ENCODE measurements around the gene OAT. TPM values are rescaled to one million over a fixed set of nuclear protein-coding genes. Genes with fewer than 3 reads are reported as not detected.

OAT gene
- total RNA-seq, 1 experiment from 2014 or later, result 79.8 TPM

DNA sequence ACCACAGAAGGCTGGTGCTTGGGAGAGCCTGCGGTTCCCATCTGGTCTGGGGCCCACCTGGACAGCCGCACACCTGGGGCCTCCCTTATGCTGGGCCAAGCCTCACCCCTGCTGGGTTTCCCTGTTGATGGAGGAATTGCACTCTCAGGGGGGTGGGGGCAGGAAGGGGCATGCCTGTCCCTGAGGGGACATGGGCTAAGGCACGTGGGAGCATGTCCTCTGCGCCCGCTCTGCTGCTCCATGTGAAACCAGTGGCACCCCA, 43.4 kb downstream of the OAT start:
- no peak for TF ChIP-seq EZH2phosphoT487 (IDR thresholded peaks at IDR 0.05; ENCODE audit: borderline replicate concordance, low read length)
- TF ChIP-seq, protein P1, sequence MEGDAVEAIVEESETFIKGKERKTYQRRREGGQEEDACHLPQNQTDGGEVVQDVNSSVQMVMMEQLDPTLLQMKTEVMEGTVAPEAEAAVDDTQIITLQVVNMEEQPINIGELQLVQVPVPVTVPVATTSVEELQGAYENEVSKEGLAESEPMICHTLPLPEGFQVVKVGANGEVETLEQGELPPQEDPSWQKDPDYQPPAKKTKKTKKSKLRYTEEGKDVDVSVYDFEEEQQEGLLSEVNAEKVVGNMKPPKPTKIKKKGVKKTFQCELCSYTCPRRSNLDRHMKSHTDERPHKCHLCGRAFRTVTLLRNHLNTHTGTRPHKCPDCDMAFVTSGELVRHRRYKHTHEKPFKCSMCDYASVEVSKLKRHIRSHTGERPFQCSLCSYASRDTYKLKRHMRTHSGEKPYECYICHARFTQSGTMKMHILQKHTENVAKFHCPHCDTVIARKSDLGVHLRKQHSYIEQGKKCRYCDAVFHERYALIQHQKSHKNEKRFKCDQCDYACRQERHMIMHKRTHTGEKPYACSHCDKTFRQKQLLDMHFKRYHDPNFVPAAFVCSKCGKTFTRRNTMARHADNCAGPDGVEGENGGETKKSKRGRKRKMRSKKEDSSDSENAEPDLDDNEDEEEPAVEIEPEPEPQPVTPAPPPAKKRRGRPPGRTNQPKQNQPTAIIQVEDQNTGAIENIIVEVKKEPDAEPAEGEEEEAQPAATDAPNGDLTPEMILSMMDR (conservative IDR thresholded peaks at IDR 0.05; ENCODE audit: low read depth, low read length), result no peak
- no peak for TF ChIP-seq EZH2 (IDR thresholded peaks at IDR 0.05; ENCODE audit: low read length, unreplicated experiment)
- ChIA-PET POLR2A (ENCODE audit: unreplicated experiment) (no interaction called here), CTCF (no interaction called here)

DNA sequence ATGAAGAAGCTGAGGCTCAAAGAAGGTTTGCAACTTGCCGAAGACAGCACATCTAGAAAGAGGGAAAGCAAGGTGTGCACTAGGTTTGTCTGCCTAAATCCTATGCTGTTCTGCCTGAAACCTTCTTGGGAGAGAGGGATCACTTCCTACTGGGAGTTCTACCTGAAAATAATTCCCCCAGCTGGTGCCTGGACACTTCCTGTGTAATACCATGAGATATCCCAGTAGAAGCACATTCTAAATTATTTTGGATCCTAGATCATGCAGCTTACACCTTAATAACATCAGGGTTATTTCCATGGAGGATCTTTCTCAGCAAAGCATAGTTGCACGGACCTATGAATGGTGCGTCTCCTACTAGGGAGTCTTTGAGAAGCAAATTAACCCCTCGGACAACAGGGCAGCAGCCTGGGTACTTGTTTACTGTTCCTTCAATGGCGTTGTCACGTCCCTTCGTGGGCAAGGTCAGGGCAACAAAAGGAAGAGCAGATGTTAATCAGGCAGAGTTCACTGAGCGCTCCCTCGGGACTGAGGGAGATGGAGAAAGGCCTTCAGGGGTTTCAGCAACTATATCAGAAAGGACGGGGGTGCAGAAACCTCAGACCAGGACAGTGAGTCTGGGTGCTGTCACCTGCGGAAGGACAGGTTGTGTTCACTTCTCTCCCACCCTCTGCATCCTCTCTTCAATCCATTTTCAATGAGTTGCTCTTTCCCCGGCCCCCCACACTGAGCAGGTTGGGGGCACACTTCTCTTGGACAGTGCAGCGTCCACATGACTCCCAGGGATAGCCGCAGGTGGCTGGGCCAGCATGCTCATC, 44.0 kb downstream of the OAT start:
- Histone ChIP-seq H3K27ac (ENCODE audit: low read length) (no peak overlapping the region), H3K9me2 (replicated peaks; ENCODE audit: low read length) (no peaks in the 10 kb centered on the region), H3K4me2 (ENCODE audit: low read length) (no peak overlapping the region), H3K36me3 (ENCODE audit: low read depth, low read length) (no peaks in the 10 kb centered on the region), H4K20me1 (ENCODE audit: low read length) (no peaks in the 10 kb centered on the region), H3K4me1 (ENCODE audit: insufficient read depth, low read length) (peaks cover 12% of the 10 kb centered on the region; the same call in 1 of the 2 replicates), H3F3A (ENCODE audit: low read length, unreplicated experiment) (no peaks in the 10 kb centered on the region), H3K4me3 (ENCODE audit: low read length) (no peak overlapping the region), H3K27me3 (ENCODE audit: low read length) (no peaks in the 10 kb centered on the region), H3K79me2 (ENCODE audit: low read length) (no peaks in the 10 kb centered on the region), H3K9me3 (ENCODE audit: low read length) (no peaks in the 10 kb centered on the region), H2AFZ (ENCODE audit: low read length) (no peak overlapping the region), H3K9ac (ENCODE audit: low read length) (no peak overlapping the region)
- ChIA-PET POLR2A (ENCODE audit: unreplicated experiment) (no interaction called here), CTCF (no interaction called here)
- no TSS peak for BruUV-seq (replicated peaks)
- TF ChIP-seq, protein P1 (conservative IDR thresholded peaks at IDR 0.05; ENCODE audit: low read depth, low read length), result no peak
- TF ChIP-seq EZH2phosphoT487 (IDR thresholded peaks at IDR 0.05; ENCODE audit: borderline replicate concordance, low read length) (no peak), EZH2 (IDR thresholded peaks at IDR 0.05; ENCODE audit: low read length, unreplicated experiment) (no peak)
- ATAC-seq (no peak), DNase-seq (no peak)
- intact Hi-C loops (cut with micrococcal nuclease), result no loop called here

More for the DNA sequence above, 43.4 kb downstream of the OAT start:
- no peak overlapping the region for H3K9ac ChIP-seq (ENCODE audit: low read length)
- H3K36me3 ChIP-seq (ENCODE audit: low read depth, low read length), result no peaks in the 10 kb centered on the region
- H3K4me3 ChIP-seq (ENCODE audit: low read length), result no peak overlapping the region
- no peak overlapping the region for H3K4me2 ChIP-seq (ENCODE audit: low read length)
- H3K9me3 ChIP-seq (ENCODE audit: low read length), result no peaks in the 10 kb centered on the region
- no peak overlapping the region for H3K27ac ChIP-seq (ENCODE audit: low read length)
- intact Hi-C loops (cut with micrococcal nuclease), result no loop called here
- DNase-seq (no peak), ATAC-seq (no peak)
- no peak overlapping the region for H2AFZ ChIP-seq (ENCODE audit: low read length)
- no peaks in the 10 kb centered on the region for H3K27me3 ChIP-seq (ENCODE audit: low read length)
- H3K9me2 ChIP-seq (replicated peaks; ENCODE audit: low read length), result no peaks in the 10 kb centered on the region
- no peaks in the 10 kb centered on the region for H4K20me1 ChIP-seq (ENCODE audit: low read length)
- BruUV-seq (replicated peaks), result no TSS peak
- peaks cover 14% of the 10 kb centered on the region; the same call in 1 of the 2 replicates for H3K4me1 ChIP-seq (ENCODE audit: insufficient read depth, low read length)
- no peaks in the 10 kb centered on the region for H3F3A ChIP-seq (ENCODE audit: low read length, unreplicated experiment)
- H3K79me2 ChIP-seq (ENCODE audit: low read length), result no peaks in the 10 kb centered on the region

DNA sequence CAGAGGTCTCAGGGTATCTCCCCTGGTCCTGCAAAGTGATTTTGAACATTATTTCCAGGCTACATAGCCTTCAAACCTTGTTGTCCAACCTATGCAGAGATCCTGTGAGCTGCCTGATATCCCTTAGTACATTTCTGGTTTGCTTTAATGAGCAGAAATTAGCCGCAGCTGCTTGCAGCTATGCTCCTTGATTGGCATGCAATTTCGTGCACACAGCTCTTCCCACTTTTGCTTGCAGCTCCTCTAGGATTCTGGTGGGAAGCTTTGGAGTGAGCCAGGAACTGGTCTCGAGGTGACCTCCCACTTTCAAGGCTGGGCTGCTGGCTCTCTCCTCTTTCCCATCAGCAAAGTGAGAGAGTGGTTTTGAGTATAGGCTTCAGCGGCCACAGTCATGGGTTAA, 45.8 kb downstream of the OAT start:
- Histone ChIP-seq H3K4me2 (ENCODE audit: low read length) (no peak overlapping the region), H3K27ac (ENCODE audit: low read length) (no peak overlapping the region), H3K9me3 (ENCODE audit: low read length) (no peaks in the 10 kb centered on the region), H3K4me3 (ENCODE audit: low read length) (no peak overlapping the region), H3K4me1 (ENCODE audit: insufficient read depth, low read length) (no peaks in the 10 kb centered on the region), H3K36me3 (ENCODE audit: low read depth, low read length) (no peaks in the 10 kb centered on the region), H3F3A (ENCODE audit: low read length, unreplicated experiment) (no peaks in the 10 kb centered on the region), H3K79me2 (ENCODE audit: low read length) (no peaks in the 10 kb centered on the region), H2AFZ (ENCODE audit: low read length) (no peak overlapping the region), H3K9me2 (replicated peaks; ENCODE audit: low read length) (no peaks in the 10 kb centered on the region), H3K9ac (ENCODE audit: low read length) (no peak overlapping the region), H4K20me1 (ENCODE audit: low read length) (no peaks in the 10 kb centered on the region), H3K27me3 (ENCODE audit: low read length) (no peaks in the 10 kb centered on the region)
- TF ChIP-seq EZH2phosphoT487 (IDR thresholded peaks at IDR 0.05; ENCODE audit: borderline replicate concordance, low read length) (no peak), EZH2 (IDR thresholded peaks at IDR 0.05; ENCODE audit: low read length, unreplicated experiment) (no peak)
- TF ChIP-seq, protein P1 (conservative IDR thresholded peaks at IDR 0.05; ENCODE audit: low read depth, low read length), result no peak
- no peak for ATAC-seq
- ChIA-PET POLR2A (ENCODE audit: unreplicated experiment) (no interaction called here), CTCF (no interaction called here)
- no peak for DNase-seq
- no TSS peak for BruUV-seq (replicated peaks)
- intact Hi-C loops (cut with micrococcal nuclease), result no loop called here

All from PC-3 (cell line).